Activated effector memory CD4-positive, alpha-beta T cell treated with anti-CD3 and anti-CD28 coated beads, Interleukin-2, amount 50 U/mL, for 16 hours (primary cell): ENCODE measurements around the gene RILPL2.
A peak's percentile ranks its signal among the peaks of the same experiment; 100 is the strongest.
"Not testable (repeated sequence)": the region's sequence is repeated elsewhere in the genome, so short reads cannot be mapped to it uniquely, and the experiment has no call there.

Source experiments
- DNase-seq: peaks from one replicate; pipeline ENCODE4 v3.0.0-alpha.2; 2020

The RILPL2 gene

DNA sequence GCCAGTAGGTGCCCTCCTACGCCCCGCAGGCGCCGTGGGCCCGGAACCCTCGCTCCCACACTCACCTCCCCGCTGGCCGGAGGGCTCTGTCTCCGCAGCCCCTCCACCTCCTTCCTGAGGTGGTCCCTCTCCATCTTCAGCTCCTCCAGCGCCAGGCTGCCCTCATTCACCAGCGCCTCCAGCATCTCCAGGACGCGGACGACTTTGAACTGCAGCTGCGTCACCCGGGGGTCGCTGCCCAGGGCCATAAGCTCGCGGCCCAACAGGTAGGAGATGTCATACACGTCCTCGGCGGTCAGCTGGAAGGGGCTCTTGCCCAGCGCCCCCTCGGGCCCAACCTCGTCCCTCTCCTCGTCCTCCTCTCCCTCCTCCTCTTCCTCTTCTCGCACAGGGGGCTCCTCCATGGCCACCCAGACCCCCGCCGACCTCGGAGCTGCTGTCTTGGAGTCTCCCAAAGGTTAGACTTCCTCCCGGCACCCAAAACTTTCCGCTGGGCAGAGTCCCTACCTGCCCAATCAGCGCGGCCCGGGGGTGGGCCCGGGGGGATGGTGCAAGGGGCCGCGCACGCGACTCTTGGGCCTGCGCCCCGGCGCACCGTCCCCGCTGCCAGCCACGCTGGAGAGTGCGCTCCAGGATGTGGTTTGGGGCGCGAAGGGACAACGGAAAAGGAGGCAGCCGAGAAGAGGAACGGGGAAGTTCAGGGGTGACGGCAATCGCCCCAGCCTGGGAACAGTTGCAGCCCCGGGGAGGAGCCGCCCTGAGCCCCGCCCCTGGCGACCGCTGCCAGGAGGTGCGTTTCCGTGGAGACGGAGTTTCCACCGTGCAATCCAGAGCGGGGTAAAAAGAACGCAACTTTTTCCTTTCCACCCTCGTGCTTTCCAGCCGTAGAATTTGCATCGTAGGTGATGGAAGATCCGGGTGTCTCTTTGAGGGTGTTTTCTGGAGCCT is at the start of gene RILPL2:
Gene RILPL2, minus strand, starts transcription at position 668 of the 948 bp plus-strand sequence. Its CDS starts 264 bp downstream, at position 404.
- peak; percentile 98 for DNase-seq

DNA sequence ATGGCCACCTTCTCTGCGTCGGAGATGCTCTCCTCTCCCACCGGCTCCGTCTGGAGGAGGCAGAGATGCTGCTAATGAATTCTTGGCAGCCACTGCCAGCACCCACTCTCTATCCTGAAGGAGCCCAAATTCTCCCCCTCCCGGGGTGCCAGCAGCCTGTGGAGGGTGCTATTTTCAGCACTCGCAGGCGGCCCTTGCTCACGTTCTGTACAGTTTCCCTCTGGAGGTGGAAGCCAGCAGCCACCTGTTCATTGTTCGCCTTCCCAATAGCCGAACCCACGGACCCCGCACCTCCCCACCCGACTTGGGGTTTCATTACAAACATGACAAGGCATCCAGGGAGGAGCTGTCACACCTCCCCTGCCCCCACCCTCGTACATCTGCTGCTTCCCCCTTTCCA is 49.3 kb upstream of the RILPL2 start:
- no peak for DNase-seq

DNA sequence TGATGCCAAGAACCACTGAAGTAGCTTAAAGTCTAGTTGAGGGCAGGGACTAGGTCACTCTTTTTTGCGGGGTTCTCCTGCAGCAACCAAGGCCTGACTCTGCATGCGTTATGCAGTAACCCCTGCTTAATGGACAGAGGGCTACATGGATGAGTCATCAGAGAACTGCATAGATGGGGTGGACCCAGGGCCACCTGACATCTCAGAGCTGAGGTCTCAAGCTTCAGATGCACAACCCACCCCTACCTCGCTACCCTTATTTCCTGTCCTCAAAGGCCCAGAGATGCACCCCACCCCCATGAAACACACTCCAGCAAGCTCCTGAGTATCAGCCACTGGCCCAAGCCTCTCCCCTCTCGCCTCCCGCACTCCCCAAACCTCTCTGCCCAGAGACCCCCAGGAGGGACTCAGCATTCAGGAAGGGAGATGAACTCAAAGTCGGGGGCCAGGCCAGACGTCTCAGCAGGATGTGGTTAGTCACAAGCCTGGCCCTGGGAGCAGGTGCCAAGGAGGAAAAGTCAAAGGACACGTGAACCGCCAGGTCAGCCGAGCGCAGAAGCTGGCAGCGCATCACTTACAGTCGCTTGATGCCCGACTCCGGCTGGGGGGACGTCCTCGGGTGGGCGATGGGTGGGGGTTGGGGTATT is 47.2 kb upstream of the RILPL2 start:
- DNase-seq: no peak

- DNase-seq: no peak
Measured at GRCh38 chr12:123482876-123483275, 46.4 kb upstream of the RILPL2 start.

DNA sequence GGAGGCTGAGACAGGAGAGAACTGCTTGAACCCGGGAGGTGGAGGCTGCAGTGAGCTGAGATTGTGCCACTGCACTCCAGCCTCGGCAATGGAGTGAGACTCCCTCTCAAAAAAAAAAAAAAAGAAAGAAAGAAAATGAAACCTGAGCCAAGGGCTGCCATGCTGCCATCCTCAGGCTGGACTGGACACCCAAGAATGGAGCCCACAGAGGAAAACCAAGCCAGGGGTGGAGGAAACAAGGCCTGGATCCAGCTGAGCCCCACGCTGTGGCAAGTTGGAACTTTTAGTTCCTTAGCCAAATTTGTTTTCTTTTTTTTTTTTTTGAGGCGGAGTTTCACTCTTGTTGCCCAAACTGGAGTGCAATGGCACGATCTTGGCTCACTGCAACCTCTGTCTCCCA is 44.8 kb upstream of the RILPL2 start:
- not testable (repeated sequence) for DNase-seq

DNA sequence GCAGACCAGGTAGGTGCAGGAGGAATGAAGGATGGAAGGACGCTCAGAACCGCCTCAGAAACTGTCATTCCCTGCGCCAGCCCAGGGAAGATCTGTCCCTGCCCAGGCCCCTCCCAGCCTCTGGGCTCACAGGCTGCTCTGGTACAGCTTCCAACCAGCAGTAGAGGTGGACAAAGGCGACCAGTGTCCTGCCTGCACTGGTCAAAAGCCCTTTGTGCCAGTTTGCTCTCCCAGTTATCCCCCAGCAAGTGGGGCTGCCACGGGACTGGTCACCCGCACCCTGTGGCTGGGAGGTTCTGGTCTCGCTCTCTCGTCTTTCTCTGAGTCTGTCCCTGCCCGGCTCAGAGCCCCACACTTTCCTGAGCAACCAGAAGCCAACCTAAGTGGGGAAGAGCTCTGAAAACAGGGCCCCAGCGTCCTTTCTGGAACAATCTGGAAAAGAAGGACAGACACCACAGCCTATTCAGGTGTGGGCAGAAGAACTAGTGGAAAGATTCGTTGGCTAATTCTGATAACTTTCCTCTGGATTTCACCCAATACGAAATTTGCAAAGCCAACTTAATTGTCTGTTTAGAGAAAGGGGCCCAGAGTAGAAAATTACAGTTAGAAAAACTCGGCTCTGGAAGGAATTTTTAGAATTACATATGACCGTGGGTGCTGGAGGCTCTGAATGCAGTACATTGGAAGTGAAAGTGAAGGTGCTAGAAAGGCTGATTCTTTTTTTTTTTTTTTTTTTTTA is 43.1 kb upstream of the RILPL2 start:
- DNase-seq: no peak

GRCh38 chr12:123478762-123479161 is 42.3 kb upstream of the RILPL2 start:
- DNase-seq: no peak

DNA sequence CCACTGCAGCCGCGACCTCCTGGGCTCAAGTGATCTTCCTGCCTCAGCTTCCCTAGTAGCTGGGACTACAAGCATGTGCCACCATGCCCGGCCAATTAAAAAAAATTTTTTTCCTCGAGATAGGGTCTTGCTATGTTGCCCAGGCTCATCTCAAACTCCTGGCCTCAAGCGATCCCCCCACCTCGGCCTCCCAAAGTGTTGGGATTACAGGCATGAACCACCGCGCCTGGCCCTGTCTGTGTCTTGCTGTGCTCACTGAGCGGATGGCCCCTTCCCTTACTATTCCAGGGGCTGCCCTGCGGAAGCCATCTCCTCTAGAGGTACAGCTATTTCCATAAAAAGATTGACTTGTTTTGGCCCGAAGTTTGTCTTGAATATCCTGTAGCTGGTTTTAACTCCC is 41.6 kb upstream of the RILPL2 start:
- no peak for DNase-seq

- no peak for DNase-seq
Measured at GRCh38 chr12:123475246-123475703, 38.8 kb upstream of the RILPL2 start.

DNA sequence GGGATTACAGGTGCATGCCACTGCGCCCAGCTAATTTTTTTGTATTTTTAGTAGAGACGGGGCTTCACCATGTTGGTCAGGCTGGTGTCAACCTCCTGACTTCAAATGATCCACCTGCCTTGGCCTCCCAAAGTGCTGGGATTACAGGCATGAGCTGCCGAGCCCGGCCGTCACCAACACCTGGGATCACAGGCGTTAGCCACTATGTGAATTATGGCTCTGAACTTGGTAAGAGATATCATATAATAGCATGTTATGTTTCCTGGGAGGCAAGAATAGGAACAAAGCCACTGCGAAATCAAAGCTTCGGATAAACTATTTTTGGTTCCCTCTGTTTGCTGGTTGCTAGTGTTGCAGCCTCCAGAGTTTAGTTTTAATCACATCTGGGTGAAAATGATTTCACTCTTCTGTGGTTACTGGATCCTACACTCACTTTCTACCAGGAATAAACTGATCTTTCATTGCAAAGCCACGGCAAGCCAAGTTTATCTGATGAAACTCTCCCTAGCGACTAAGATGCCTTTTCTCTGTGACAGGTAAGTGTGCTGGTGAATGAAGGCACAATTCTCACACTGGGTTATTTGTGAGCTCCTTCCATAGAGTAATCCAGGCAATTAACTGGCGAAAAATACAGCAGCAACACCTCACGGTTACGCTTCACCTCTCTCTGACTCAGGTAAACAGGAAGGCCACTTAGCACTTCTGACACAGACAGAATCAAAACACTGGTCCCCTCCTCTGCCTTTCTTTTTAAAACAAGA is 38.2 kb upstream of the RILPL2 start:
- no peak for DNase-seq

DNA sequence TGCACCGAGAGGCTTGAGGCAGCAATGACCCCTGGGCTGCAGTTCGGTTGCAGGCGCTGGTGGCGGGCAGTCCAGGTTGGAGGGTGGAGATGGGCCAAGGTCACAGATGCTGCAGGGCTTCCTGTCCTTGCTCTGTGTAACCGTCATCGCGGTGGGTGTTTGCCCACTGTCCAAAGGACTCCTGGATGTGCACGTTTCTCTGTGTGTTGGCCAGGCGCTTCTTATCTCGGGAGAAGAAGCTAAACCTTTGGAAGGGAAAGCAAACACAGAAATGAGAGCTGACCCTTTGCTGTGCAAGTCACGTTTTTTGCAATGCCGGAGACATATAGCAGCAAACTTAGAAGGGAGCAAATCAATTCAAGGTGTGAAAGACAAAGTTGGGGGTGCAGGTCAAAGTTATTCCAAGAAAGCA is 36.0 kb upstream of the RILPL2 start:
- DNase-seq: no peak

DNA sequence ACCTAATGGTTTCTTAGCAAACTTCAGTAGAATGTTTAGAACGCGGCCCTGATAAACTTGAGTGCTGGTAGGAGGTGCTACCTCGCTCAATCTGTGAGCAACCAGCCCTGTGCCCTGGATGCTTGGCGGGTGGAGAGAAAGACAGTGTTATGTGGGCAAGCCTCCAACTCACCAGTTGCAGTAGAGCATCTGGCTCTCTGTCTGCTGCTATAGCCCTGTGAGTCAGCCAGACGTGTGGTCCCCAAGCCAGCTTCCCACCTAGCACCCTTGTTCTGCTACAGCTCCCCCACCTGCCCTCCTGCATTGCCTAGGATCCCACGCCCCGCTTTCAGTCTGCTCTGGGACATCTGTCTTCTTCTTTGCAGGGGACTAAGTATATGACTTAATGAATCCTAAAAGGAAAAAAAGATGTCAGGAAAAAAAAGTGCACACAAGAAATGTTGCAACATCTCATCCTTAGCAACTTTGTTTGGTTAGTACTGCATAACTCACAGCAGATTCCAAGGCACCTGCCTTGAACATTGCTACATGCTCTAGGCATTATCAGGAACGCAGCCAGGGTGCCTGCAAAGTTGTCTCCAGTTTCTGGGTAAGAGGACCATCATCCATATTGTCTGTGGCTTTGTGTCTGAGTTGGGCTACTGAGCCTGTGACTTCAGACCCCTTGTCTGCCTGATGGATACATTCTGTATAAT is 35.0 kb upstream of the RILPL2 start:
- DNase-seq: no peak

- DNase-seq: no peak
Measured at GRCh38 chr12:123469978-123470377, 33.5 kb upstream of the RILPL2 start.

- DNase-seq: no peak
Measured at GRCh38 chr12:123468786-123469185, 32.3 kb upstream of the RILPL2 start.

GRCh38 chr12:123465084-123465483 is 28.6 kb upstream of the RILPL2 start:
- DNase-seq: no peak

GRCh38 chr12:123463174-123463573 is 26.7 kb upstream of the RILPL2 start:
- DNase-seq: not testable (repeated sequence)

- DNase-seq: peak; percentile 95
Measured at GRCh38 chr12:123457980-123458779, 21.7 kb upstream of the RILPL2 start, which contains the start of gene SNRNP35. Gene SNRNP35 (plus strand): TSS chr12:123458139. CDS start chr12:123465541, 7,402 bp downstream.

DNA sequence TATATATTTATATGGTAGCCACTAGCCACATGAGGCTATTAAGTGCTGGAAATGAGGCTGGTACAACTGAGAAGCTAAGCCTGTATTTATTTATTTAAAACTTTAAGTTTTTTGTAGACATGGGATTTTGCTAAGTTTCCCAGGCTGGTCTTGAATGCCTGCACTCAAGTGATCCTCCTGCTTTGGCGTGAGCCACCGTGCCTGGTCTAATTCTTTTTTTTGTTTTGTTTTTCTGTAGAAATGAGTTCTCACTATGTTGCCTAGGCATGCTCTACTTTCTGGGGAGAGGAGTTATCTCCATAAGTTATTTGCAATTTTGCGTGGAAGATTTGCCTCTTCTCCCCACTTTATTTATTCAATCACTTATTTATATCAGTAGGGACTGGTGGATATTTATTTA is 16.7 kb upstream of the RILPL2 start:
- no peak for DNase-seq

GRCh38 chr12:123452276-123452550 is 15.7 kb upstream of the RILPL2 start:
- not testable (repeated sequence) for DNase-seq

DNA sequence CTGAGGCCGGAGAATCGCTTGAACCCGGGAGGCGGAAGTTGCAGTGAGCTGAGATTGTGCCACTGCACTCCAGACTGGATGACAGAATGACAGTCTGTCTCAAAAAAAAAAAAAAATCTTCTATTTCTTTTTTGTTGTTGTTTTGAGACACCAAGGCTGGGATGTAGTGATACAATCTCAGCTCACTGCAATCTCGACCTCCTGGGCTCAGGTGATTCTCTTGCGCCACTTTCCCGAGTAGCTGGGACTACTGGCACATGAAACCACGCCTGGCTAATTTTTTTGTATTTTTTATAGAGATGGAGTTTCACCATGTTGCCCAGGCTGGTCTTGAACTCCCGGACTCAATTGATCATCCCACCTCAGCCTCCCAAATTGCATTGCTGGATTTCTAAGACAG is 14.2 kb upstream of the RILPL2 start:
- no peak for DNase-seq

- DNase-seq: no peak
Measured at GRCh38 chr12:123449856-123450255, 13.4 kb upstream of the RILPL2 start.
